GM12874 (cell line): ENCODE results near the gene NUAK1.

ENCODE experiments used
- TF ChIP-seq, protein P1 (sequence below): IDR thresholded peaks from 2 replicates; pipeline ENCODE4 v1.5.1; 2011; ENCODE audit warnings: low read depth, mild to moderate bottlenecking, control low read depth, low read length, moderate library complexity; ENCODE audit not compliant: insufficient read depth

NUAK1 gene

GRCh38 chr12:106021516-106021915 is 117.2 kb downstream of the NUAK1 start:
- TF ChIP-seq, protein P1, sequence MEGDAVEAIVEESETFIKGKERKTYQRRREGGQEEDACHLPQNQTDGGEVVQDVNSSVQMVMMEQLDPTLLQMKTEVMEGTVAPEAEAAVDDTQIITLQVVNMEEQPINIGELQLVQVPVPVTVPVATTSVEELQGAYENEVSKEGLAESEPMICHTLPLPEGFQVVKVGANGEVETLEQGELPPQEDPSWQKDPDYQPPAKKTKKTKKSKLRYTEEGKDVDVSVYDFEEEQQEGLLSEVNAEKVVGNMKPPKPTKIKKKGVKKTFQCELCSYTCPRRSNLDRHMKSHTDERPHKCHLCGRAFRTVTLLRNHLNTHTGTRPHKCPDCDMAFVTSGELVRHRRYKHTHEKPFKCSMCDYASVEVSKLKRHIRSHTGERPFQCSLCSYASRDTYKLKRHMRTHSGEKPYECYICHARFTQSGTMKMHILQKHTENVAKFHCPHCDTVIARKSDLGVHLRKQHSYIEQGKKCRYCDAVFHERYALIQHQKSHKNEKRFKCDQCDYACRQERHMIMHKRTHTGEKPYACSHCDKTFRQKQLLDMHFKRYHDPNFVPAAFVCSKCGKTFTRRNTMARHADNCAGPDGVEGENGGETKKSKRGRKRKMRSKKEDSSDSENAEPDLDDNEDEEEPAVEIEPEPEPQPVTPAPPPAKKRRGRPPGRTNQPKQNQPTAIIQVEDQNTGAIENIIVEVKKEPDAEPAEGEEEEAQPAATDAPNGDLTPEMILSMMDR, result no peak

- TF ChIP-seq, protein P1, result no peak
These were observed 118.0 kb downstream of the NUAK1 start for GRCh38 chr12:106020736-106021135.

DNA sequence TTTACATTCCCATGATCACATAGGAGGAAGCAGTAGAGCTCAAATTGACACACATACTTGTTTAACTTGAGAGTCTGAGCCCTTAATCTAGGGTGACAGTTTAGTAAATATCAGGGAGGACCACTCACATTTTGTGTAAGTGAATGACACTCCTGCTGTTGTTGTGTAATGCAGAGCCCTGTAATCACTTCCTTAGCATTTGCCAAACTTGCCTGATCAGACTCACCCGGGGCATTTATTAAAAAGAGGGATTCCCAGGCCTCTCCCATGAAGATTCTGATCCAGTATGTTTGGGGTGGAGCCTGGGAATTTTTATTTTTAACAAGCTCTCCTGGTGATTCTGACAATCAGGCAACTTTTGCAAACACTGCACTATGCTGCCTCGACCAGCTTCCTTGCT is 119.6 kb downstream of the NUAK1 start:
- TF ChIP-seq, protein P1, result no peak

GRCh38 chr12:106018286-106018685 is 120.5 kb downstream of the NUAK1 start:
- TF ChIP-seq, protein P1, result no peak

GRCh38 chr12:106015646-106016045 is 123.1 kb downstream of the NUAK1 start:
- TF ChIP-seq, protein P1, result no peak

DNA sequence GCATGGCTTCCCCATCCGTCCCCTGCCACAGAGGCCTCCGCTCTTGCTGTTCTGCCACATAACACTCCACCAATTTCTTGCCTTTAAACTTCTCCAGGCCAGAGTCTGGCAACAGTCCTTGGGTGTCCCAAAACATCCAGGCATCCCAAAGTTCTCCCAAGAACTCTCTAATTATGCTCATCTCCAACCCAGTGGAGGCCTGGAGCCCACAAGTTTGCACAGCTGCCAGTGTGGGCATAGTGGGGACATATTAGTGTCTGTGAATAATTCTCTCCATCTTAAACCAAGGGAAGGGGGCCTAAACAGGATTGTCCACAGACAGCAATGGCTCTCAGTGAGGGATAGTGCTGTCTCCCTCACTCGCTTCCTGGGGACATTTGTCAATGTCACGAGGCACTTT is 124.8 kb downstream of the NUAK1 start:
- TF ChIP-seq, protein P1, result no peak
